ENCODE results near the gene ACOT12.
"Not testable (repeated sequence)": the region's sequence is repeated elsewhere in the genome, so short reads cannot be mapped to it uniquely, and the experiment has no call there.

ACOT12 gene

GRCh38 chr5:81344736-81345135 is 49.2 kb downstream of the ACOT12 start:
- no peak for DNase-seq (ENCODE audit: low read depth in 2 of 2)

DNA sequence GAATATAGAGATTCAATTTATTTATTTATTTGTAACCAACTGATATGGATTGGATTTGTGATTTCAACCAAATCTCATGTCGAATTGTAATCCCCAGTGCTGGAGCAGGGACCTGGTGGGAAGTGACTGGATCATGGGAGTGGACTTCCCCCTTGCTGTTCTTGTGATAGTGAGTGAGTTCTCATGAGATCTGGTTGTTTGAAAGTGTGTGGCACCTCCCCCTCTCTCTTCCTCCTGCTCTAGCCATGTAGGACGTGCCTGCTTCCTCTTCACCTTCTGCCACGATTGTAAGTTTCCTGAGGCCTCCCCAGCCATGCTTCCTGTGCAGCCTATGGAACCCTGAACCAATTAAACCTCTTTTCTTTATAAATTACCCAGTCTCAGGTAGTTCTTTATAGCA is 55.7 kb downstream of the ACOT12 start:
- DNase-seq (ENCODE audit: low read depth in 2 of 2), result not testable (repeated sequence)

GRCh38 chr5:81337803-81338202 is 56.1 kb downstream of the ACOT12 start:
- DNase-seq (ENCODE audit: low read depth in 2 of 2), result no peak

- DNase-seq (ENCODE audit: low read depth in 2 of 2), result no peak
Measured at GRCh38 chr5:81336556-81336955, 57.4 kb downstream of the ACOT12 start.

- DNase-seq (ENCODE audit: low read depth in 2 of 2), result no peak
Measured at GRCh38 chr5:81335946-81336345, 58.0 kb downstream of the ACOT12 start.

GRCh38 chr5:81334304-81335061 is 59.5 kb downstream of the ACOT12 start:
- no peak for DNase-seq (ENCODE audit: low read depth in 2 of 2)

DNA sequence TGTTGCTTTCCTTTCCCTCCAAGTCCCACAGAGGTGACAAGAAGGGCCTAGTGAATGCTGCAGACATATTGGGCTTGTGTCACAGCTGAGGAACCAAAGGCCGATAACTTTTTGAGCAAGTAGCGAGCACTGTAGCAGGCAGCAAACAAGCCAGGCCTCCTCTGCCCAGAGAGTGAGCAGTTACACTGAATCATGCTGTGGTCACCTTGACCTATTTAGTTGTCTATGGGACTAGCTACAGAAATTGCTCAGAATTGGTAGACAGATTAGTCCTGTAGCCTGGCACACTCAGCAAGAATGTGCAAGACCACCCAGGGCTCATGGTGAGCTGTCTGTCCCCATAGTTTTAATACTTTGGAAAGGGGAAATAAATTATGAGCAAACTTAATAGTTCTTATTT is 67.4 kb downstream of the ACOT12 start:
- no peak for DNase-seq (ENCODE audit: low read depth in 2 of 2)

- DNase-seq (ENCODE audit: low read depth in 2 of 2), result no peak
Measured at GRCh38 chr5:81317536-81317935, 76.4 kb downstream of the ACOT12 start.

DNA sequence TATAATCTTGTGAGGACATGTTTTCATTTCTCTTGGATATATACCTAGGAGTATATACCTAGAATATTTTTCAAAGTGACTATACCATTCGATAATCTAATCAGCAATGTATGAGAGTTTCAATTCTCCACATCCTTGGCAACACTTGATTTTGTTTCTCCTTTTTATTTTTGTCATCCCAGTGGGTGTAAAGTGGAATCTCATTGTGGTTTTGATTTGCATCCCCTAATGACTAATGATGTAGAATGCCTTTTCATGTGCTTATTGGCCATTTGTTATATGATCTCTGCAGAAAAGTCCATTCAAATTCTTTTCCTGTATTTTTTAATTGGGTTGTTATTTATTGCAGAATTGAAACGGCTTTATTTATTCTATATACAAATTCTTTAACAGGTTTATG is 77.4 kb downstream of the ACOT12 start:
- DNase-seq (ENCODE audit: low read depth in 2 of 2), result no peak

DNA sequence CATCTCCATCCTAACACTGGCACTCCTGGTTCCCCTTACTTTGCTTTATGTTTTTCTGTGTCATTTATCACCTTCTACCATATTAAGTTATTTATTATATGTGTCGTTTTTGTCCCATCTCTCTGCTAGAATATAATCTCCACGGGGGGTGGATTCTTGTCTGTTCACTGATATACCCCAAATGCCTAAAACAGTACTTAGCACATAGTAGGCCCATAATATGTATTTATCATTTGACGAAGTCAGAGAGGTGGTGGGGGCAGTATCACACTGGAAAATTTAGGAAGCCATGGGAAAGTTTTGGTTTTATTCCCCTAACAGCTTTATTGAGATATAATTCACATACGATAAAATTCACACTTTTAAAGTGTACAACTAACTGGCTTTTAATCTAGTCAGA is 78.1 kb downstream of the ACOT12 start:
- no peak for DNase-seq (ENCODE audit: low read depth in 2 of 2)

- DNase-seq (ENCODE audit: low read depth in 2 of 2), result no peak
Measured at GRCh38 chr5:81315336-81315735, 78.6 kb downstream of the ACOT12 start.

GRCh38 chr5:81314581-81314980 is 79.4 kb downstream of the ACOT12 start:
- DNase-seq (ENCODE audit: low read depth in 2 of 2), result no peak

DNA sequence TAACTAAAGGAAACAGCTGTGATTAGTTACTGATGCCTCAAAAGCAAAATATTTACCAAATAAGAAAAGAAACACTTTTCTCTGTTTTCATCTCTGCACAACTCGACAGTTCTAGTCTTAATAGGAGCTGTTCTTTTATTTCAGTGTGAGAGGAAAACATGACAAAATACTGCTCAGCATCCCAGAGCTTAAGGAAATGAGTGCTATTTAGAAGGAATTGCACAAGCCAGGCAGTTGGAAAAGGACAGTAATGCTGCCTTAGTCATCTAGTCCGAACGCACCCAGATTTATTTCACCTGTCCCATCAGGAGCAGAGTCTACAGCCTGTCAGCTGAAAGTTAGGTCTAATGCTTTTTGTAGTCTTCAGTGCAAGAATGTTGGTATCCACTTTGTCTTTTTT is 80.2 kb downstream of the ACOT12 start:
- no peak for DNase-seq (ENCODE audit: low read depth in 2 of 2)

GRCh38 chr5:81313278-81313677 is 80.7 kb downstream of the ACOT12 start:
- no peak for DNase-seq (ENCODE audit: low read depth in 2 of 2)

DNA sequence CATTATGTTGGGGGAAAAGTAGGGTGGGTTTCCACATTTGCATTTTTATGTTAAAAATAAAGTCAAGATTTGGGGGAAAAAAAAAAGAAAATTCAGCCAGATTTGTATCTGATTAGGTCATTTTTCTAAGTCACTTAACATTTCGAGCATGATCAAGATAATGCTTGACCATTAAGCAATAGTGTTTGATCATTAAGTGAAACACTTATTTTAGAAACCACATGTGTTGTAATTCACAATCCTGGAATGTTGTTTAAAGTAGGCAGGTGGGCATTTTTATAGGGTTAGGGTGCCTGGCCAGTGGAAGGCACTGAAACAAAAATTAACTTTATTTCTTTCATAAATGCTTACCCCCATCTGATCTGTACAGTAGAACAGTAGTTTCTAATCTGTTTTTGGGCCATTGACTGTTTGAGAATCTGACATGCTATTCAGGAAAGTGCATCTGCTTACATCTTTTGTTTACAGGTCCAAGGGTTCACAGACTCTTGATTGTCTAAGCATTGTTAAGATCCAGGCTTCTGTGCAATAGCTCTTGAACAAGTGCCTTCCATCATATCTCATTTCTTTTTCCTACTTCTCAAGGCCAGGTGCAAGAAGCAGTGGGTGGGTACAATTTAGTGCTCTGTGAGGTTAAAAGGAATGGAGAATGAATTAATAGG is 83.4 kb downstream of the ACOT12 start:
- DNase-seq (ENCODE audit: low read depth in 2 of 2), result no peak

DNA sequence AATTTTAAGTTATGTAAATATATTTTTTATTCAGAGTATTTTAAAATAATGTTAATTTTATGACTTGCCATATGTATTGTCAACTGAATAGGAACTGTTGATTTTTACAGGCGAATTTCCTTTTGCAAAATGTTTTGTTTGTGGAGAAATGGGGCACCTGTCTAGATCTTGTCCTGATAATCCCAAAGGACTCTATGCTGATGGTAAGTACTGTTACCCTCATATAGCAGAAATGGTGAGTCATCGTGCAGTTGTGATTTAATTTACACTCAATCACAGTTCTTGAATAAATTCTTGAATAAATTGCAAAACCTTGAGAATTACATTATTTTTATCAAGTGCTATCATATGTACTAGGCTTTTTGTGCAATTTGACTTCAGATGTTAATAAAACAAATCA is 85.1 kb downstream of the ACOT12 start:
- DNase-seq (ENCODE audit: low read depth in 2 of 2), result no peak

DNA sequence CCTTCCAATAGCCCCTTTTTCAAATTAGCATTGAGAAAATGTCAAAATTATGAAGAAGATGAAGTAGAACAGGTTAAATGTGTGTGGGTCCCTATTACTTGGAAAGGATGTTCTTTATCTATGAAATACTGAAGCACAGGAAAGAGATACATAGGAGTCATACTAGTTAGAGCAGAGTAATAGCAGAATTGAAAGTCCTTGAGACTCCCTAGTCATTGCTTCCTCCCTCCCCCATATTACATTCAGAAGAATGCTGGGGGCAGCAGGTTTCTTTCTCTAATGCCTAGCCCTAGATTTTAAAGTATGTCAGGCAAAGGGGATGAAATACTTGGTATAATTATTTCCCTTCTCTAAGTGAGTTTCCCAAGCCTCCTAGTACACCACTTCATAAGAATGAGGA is 88.1 kb downstream of the ACOT12 start:
- no peak for DNase-seq (ENCODE audit: low read depth in 2 of 2)

DNA sequence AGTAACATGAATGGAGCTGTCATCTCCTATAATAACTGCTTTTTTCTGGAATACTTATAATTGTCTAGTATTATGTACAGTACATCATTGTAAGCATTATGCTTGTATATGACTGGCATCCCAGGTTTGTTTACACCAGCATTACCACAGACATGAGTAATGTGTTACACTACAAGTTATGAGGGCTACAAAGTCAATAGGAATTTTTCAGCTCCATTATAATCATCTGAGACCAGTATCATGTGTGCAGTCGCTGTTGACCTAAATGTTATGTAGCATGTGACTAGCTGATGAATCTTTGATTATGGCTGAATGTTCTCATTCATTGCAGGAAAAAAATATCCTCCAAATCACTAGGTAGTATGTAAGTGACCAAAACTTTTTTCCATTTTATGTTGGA is 90.4 kb downstream of the ACOT12 start:
- DNase-seq (ENCODE audit: low read depth in 2 of 2), result no peak

DNA sequence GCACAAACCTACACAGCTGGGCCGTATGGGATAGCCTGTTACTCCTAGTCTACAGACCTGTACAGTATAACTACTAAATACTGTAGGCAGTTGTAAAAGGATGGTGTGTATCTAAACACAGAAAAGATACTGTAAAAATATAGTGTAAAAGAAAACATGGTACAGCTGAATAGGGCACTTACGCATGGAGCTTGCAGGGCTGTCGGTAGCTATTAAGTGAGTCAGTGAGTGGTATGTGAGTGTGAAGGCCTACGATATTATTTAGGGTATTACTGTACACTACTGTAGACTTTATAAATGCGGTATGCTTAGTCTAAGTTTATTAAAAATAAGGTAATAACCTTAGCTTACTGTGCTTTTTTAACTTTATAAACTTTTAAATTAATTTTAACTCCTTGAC is 91.3 kb downstream of the ACOT12 start:
- no peak for DNase-seq (ENCODE audit: low read depth in 2 of 2)

- peak; percentile 84 to 91 for DNase-seq (ENCODE audit: low read depth in 2 of 2)
Measured at GRCh38 chr5:81301271-81302015, 92.5 kb downstream of the ACOT12 start, which contains the start of gene ZCCHC9. Gene ZCCHC9, plus strand, starts transcription at chr5:81301587. Its CDS starts 3,171 bp downstream, at chr5:81304758.

GRCh38 chr5:81300921-81301270 is 93.0 kb downstream of the ACOT12 start:
- DNase-seq (ENCODE audit: low read depth in 2 of 2), result no peak

DNA sequence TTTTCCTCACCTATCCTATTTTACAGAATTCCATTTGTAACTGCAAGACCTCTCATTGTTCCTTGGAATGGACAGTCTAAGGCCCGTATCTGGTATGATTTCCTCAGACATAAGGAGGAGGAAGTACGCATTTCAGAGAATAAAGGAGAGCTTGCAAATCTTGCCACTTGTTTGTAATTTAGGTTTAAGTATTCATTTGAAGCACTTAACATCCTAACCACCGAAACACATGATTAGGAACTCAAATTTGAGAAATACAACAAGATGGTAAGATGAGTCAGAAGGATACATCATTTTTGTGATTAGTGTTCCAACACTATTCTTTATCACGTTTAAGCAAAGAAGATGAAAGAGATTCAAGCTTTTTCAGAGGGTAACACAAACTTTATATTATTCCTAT is 96.4 kb downstream of the ACOT12 start:
- DNase-seq (ENCODE audit: low read depth in 2 of 2), result no peak

- DNase-seq (ENCODE audit: low read depth in 2 of 2), result not testable (repeated sequence)
Measured at GRCh38 chr5:81294021-81294420, 99.9 kb downstream of the ACOT12 start.

All from stimulated activated CD4-positive, alpha-beta T cell treated with anti-CD3 and anti-CD28 coated beads, Interleukin-4, amount 100 ng/mL, for 48 hours (primary cell).